CD4-positive, alpha-beta T cell treated with Interferon alpha-2 for 1 hour (primary cell): Measurements from ENCODE around the gene IL19.
A peak's percentile ranks its signal among the peaks of the same experiment; 100 is the strongest.

Experiments
- DNase-seq, 2 donors: peaks; one replicate each; pipeline ENCODE4 v3.0.0-alpha.2; 2020 to 2022

IL19 gene

DNA sequence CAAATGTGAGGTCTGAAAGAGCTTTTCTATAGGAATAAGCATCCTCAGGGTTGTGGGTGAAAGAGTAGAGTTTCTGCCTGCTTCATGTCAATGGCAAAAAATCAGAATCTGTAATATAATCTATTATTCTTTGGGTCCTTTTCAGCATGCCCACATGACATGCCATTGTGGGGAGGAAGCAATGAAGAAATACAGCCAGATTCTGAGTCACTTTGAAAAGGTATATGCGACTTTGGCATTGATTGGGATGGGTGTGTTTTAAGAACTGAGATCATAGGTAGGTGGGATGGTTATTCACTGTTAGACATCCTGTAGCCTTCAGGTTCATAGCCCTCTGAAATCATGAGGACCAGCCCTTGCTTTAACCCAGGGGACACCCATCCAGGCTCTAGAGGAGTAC lies 96.7 kb downstream of the IL19 start:
- DNase-seq, result no peak

DNA sequence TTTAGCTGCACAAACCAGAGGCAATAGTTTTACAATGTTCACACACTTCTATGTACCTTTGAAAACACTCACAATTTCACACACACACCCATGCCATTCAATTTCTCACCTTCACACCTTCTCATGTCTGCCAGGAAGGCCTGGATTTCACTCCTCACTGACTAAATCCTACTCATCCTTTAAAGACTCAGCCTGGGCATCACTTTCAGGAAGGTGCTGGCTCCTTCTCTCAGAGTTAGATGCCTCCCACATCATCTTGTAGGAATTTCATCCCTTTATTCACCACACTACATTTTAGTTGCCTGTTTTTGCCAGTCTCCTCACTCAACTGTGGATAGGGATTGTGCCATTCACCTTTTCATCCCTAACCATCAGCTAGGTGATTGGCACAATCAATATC lies 97.1 kb downstream of the IL19 start:
- DNase-seq, result no peak

DNA sequence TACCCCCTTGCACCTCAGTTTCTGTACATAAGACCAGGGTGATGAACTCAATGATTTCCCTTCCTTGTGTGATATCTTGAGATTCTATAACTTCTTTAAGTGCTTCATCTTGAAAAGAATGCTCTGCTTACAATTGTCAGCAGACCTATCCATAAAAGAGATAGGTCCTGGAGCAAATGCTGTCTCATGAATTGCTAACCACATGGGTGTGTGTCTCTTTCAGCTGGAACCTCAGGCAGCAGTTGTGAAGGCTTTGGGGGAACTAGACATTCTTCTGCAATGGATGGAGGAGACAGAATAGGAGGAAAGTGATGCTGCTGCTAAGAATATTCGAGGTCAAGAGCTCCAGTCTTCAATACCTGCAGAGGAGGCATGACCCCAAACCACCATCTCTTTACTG lies 97.7 kb downstream of the IL19 start:
- no peak for DNase-seq

DNA sequence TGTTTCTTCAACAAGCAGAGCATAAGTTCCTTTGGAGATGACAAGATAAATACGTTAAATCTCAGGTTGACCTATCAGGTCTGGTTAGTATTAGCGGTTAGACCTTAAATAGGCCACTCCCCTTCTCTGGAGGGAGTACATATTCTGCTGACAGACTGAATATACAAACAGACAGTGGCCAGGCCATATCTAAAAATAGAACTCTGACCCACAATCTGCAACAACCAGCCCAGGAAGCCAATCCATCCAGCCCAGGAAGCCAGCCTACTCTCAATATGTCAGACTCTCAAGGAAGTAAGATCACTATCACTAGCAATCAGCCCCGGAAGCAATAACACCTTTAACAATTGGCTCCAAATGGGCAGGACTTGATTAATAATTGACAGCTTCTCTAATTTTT lies 101.6 kb downstream of the IL19 start:
- DNase-seq, result no peak

DNA sequence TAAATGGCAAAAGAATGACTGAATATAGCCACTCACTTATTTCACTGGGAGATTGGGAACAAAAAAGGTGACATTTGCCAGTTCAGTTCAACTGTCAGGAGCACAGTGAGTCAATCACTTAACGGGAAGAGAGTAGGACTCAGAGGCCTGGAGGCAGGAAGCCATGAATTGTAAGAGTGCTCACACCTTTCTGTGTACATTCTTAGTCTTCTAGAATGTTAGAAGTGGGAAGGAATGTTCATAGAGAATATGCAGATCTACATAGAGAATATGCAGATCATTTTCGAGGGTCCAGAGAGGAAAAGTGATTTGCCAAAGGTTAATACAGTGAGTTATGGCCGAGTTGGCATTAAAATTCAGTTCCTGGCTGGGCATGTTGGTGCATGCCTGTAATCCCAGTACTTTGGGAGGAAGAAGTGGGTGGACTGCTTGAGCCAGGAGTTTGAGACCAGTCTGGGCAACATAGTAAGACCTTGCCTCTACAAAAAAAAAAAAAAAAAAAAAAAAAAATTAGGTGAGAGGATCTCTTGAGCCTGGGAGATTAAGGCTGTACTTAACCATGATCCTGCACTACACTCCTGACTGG lies 103.1 kb downstream of the IL19 start:
- no peak for DNase-seq

DNA sequence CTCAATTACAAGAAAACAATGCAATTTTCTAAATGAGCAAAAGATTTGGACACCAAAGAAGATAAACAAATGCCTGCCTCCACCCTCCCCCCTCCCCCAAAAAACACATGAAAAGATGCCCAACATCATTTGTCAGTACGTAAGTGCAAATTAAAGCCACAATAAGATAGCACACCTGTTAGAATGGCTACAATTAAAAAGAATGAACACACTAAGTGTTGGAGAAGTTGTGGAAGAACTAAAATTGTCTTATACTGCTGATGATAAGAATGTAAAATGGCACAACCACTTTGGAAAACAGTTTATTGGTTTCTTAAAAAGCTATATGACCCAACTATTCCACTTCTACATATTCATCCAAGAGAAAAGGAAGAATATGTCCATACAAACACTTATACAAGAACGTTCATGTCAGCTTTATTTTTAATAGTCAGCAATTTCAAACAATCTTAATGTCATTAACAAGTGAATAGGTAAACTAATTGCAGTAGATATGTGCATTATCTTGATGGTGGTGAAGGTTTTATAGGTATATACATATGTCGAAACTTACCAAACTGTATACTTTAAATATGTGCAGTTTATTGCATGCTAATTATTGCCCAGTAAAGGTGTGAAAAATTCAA lies 105.3 kb downstream of the IL19 start:
- DNase-seq, result no peak

DNA sequence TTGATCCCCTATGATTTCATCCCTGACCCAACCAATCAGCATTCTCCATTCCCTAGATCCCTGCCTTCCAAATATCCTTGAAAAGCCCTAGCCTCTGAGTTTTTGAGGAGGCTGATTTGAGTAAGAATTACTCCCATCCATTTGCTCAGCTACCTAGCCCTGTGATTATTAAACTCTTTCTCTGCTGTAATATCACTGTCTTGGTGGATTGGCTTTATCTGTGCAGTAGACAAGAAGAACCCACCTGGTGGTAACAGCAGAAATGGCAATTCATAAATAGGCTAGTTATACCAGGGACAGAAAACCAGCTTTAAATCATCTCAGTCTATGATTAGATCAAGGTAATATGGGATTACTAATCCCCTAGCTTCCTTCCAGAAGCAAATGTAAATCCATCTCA lies 107.9 kb downstream of the IL19 start:
- no peak for DNase-seq

DNA sequence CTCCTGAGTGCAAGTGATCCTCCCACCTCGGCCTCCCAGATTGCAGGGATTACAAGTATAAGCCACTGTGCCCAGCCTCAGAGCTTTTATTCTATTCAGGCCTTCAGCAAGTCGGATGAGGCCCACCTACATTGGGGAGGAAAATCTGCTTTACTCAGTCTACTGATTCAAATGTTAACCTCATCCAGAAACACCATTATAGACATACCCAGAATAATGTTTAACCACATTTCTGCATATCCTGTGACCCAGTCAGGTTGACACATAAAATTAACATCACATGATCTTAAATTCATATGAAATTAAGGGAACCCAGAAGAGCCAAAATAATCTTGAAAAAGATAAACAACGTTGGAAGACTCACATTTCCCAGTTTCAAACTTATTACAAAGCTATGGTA lies 109.7 kb downstream of the IL19 start:
- no peak for DNase-seq

DNA sequence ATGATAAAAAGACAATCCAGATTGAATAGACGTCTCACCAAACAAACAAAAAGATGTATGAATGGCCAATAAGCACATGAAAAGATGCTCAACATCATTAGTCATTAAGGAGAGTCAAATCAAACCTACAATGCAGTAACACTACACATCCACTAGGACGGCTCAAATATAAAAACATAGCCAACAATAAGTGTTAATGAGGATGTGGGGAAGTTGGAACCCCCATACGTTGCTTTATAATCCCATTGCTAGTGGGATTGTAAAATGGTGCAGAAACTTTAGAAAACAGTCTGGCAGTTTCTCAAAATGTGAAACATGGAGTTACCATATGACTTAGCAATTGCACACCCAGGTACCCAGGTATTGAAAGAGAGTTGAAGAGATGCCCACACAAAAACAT lies 112.0 kb downstream of the IL19 start:
- no peak for DNase-seq

DNA sequence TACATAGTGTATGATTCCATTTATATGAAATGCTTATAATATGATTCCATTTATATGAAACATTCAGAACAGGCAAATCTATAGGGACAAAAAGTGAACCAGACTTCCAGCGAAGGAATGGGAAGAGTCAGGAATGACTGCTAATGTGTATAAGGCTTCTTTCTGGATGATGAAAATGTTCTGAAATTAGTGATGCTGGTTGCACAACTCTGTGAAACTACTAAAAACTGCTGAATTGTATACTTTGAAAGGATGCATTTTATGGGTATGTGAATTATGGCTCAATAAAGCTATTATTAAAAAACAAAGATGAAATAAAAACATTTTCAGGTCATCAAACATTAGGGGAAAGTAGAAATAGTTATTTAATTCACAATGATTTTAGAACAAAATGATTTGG lies 112.6 kb downstream of the IL19 start:
- DNase-seq, result no peak

DNA sequence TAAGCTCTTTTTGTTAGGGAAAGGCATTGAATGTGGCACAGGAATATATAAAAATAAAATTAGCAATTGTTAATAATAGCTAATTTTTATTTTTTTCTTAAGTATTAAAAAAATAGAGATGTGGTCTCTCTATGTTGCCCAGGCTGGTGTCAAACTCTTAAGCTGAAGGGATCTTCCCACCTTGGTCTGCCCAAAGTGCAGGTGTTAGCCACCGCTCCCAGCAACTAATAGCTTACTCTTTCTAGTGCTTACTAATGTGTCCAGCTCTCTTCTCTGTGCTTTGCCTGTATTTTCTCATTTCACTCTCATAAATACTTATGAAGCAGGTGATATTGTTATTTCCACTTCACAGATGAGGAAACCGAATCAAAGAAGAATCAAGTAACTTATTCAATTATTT lies 113.3 kb downstream of the IL19 start:
- DNase-seq, result no peak

DNA sequence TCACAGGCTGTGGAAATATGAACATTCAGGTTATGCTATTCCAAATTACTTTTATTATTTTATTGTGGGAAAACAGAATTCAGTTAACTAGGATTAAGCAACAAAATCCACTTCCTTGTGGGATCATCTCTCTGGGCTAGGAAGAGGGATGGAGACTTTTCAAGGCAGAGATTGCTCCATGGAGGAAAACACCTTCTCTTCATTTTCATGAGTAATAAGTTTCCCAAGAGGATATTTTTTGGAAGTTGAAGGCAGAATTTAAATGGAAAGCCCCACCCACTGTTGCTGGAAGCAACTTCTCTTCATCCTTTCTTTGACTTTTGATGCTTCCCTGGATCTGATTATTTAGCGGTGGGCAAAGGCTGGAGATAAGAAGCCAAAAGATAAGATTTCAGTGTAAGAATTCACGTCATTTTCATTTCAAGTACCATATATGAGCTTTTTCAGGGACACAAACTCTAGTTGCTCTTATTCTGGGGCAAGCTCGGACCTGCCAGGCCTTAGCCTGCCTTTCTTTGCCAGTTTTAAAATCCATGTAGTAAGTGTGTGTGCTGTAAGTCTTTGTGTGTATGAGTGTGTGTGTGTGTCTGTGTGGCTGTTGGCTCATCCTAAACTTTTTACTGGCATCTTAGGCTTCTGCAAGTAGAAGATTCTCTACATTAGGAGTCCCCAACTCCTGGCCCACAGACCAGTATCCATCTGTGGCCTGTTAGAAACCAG lies 114.9 kb downstream of the IL19 start:
- no peak for DNase-seq

DNA sequence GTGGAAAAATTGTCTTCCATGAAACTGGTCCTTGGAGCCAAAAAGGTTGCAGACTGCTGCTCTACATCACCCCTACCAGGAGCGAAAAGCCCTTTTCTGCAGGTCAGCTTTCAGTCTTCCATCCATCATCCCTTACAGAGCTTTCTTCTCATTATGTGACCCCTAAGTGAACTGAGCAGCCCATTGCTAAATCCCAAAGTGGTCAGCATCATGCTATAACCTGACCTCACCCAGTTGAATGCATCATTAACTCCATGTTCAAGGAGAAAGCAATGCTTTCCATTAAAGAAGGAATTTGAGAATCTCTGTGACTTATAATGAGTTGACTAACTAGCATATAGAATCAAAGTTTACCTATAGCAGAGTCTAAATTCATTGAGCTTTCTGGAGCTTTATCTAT lies 116.3 kb downstream of the IL19 start:
- no peak for DNase-seq

DNA sequence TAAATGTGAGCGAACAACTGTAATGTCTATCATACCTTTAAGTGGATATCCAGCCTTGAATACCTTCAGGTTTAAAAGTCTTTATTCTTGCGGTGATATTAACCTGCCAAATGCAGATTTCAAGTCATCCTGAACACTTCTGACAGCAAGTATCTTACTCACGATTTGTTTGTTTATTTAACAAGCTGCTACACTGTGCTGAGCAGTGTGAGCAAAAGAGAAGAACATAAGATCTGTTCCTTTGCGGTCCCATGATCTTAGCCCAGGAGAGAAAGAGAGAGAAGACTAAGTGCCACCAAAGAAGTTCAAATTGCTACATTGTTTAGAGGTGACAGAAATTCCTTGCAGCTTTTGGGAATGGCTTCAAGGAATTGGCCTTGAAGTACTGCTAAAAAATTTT lies 117.1 kb downstream of the IL19 start:
- DNase-seq, result no peak

DNA sequence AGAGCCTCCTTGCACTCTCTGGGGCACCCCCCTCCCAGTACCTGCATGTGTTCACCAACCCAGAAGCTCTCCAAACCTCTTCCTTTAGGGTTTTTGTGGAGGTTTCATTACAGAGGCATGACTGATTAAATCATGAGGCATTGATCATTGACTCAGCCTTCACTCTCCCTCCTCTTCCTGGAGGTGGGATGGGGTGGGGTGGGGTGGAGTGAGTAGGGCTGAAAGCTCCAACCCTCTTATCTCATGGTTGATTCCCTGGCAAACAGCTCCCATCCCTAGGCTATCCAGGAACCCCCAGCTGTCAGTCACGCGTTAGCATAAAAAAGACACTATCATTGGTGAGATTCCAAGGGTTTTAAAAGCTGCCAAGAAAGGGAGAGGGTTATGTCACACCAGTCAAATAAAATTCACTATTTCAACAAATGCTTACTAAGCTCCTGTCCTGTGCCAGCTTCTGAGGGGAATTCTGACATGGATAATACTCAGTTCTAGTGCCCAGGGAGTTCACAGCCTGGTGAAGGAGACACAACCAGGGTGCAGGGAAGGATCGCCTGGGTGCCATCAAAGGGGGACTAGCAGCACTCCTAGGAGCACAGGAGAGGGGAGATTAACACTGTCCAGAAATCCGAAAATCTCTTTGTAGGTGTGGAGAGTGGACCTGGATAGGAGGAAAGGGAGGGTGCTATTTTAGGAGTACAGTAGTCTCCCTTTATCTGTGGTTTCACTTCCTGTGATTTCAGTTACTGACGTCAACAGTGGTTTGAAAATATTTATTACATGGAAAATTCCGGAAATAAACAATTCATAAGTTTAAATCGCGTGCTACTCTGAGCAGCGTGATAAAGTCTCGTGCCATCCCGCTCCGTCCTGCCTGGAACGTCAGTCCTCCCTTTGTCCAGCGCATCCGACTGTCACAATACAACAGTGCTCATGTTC lies 119.8 kb downstream of the IL19 start:
- DNase-seq, result peak; percentile 20 to 27

DNA sequence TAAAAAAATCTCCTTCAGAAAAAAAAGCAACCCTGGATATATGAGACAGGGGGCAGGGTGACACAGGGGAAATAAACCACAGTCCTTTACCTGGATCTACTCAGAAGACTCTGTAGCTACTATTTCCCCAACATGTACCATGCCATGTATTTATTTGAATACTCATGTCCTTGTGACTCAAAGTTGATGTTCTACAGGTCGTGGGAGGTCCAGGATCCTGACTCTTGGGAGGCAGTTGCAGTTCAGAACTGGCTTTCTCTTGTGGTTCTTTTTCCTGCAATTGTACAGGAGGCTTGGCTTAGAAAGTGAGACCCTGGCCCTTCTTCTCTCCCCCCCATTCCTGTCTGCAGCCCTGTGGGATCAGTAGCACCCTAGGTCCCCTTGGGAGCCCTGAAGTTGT lies 120.8 kb downstream of the IL19 start:
- DNase-seq, result no peak
